ENCODE data around the gene ARHGEF7. TPM values are rescaled to one million over a fixed set of nuclear protein-coding genes. Genes with fewer than 3 reads are reported as not detected.

Gene ARHGEF7
- total RNA-seq, 3 donors from 2014 or later (not counting 1 experiment from before 2014, with no cell fraction given), result 99.9 to 135 (median 105) TPM

GRCh38 chr13:111323950-111324651 lies 209.0 kb downstream of the ARHGEF7 start:
- Mint-ChIP-seq H3K36me3 (no peaks in the 10 kb centered on the region), H3K4me1 (no peaks in the 10 kb centered on the region), H3K27me3 (ENCODE audit: low read depth in 2 of 2) (no peaks in the 10 kb centered on the region), H3K9me3 (no peaks in the 10 kb centered on the region), H3K27ac (no peak overlapping the region), H3K4me3 (no peak overlapping the region)
- Histone ChIP-seq H3K36me3 (ENCODE audit: control insufficient read depth, insufficient read depth, low read length) (no peaks in the 10 kb centered on the region), H3K4me3 (ENCODE audit: low read length) (no peak overlapping the region), H3K4me1 (ENCODE audit: control insufficient read depth, insufficient read depth, low read length) (no peaks in the 10 kb centered on the region), H3K27ac (ENCODE audit: low read length) (no peak overlapping the region), H3K9me3 (ENCODE audit: control insufficient read depth, insufficient read depth, low read length) (no peaks in the 10 kb centered on the region), H3K27me3 (ENCODE audit: control insufficient read depth, insufficient read depth, low read length) (no peaks in the 10 kb centered on the region)
- TF ChIP-seq, protein P1, sequence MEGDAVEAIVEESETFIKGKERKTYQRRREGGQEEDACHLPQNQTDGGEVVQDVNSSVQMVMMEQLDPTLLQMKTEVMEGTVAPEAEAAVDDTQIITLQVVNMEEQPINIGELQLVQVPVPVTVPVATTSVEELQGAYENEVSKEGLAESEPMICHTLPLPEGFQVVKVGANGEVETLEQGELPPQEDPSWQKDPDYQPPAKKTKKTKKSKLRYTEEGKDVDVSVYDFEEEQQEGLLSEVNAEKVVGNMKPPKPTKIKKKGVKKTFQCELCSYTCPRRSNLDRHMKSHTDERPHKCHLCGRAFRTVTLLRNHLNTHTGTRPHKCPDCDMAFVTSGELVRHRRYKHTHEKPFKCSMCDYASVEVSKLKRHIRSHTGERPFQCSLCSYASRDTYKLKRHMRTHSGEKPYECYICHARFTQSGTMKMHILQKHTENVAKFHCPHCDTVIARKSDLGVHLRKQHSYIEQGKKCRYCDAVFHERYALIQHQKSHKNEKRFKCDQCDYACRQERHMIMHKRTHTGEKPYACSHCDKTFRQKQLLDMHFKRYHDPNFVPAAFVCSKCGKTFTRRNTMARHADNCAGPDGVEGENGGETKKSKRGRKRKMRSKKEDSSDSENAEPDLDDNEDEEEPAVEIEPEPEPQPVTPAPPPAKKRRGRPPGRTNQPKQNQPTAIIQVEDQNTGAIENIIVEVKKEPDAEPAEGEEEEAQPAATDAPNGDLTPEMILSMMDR (IDR thresholded peaks at IDR 0.05), result no peak
- no peak for ATAC-seq
- intact Hi-C loops (cut with micrococcal nuclease), result no loop called here
- WGBS (ENCODE audit: insufficient coverage), result 77% methylated on average over 17 of the region's 17 CpGs
- no peak for DNase-seq

- no peak overlapping the region for H3K4me3 Mint-ChIP-seq
- intact Hi-C loops (cut with micrococcal nuclease), result no loop called here
- Histone ChIP-seq H3K27ac (ENCODE audit: low read length) (no peak overlapping the region), H3K9me3 (ENCODE audit: control insufficient read depth, insufficient read depth, low read length) (no peaks in the 10 kb centered on the region), H3K36me3 (ENCODE audit: control insufficient read depth, insufficient read depth, low read length) (no peaks in the 10 kb centered on the region), H3K4me3 (ENCODE audit: low read length) (no peak overlapping the region), H3K4me1 (ENCODE audit: control insufficient read depth, insufficient read depth, low read length) (no peaks in the 10 kb centered on the region), H3K27me3 (ENCODE audit: control insufficient read depth, insufficient read depth, low read length) (no peaks in the 10 kb centered on the region)
- DNase-seq (no peak), ATAC-seq (no peak)
- H3K36me3 Mint-ChIP-seq, result no peaks in the 10 kb centered on the region
- 87% methylated on average over 14 of the region's 14 CpGs for WGBS (ENCODE audit: insufficient coverage)
- no peaks in the 10 kb centered on the region for H3K27me3 Mint-ChIP-seq (ENCODE audit: low read depth in 2 of 2)
- TF ChIP-seq, protein P1 (IDR thresholded peaks at IDR 0.05), result no peak
- no peaks in the 10 kb centered on the region for H3K4me1 Mint-ChIP-seq
- no peak overlapping the region for H3K27ac Mint-ChIP-seq
- no peaks in the 10 kb centered on the region for H3K9me3 Mint-ChIP-seq
Measured at GRCh38 chr13:111324736-111325135, 209.6 kb downstream of the ARHGEF7 start.

DNA sequence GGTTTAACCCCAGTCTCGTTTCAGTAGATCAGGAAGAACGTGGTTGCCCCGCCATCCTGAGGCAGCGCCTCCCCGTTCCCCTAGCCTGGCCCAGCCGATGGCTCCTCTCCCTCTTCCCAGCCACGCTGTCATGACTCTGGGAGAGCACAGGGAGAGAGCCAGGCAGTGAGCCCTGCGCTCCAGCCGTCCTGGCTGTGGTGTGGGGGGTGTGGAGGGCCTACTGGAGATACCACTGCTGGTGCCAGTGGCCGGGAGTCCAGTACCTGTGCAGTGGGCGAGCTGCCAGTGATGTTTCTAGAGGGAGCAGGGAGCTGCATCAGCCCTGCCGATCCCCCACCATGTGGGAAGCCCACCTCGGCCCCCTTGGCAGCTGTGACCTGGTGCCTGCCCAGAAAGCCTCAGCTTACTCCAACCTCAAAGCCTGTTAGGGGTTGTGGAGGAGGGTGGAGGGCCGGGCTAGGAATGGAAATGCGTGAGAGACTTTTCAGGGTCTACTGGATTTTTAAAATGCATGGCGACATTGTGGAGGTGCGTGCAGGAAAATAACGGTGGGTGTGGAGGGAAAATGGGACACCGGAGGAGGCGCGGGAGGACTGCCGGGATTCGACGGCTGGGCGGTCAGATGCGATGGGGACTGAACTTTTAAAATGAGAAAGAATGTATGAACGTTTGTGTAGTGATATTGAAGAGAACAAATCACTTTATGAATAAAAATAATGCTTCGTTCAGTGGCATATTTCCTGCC lies 210.2 kb downstream of the ARHGEF7 start:
- TF ChIP-seq, protein P1 (IDR thresholded peaks at IDR 0.05), result no peak
- Mint-ChIP-seq H3K4me3 (no peak overlapping the region), H3K27me3 (ENCODE audit: low read depth in 2 of 2) (no peaks in the 10 kb centered on the region), H3K36me3 (no peaks in the 10 kb centered on the region), H3K27ac (no peak overlapping the region), H3K9me3 (no peaks in the 10 kb centered on the region), H3K4me1 (no peaks in the 10 kb centered on the region)
- no peaks in the 10 kb centered on the region for H3K4me1 ChIP-seq (ENCODE audit: control insufficient read depth, insufficient read depth, low read length)
- WGBS (ENCODE audit: insufficient coverage), result 88% methylated on average over 28 of the region's 28 CpGs
- no peak overlapping the region for H3K4me3 ChIP-seq (ENCODE audit: low read length)
- H3K9me3 ChIP-seq (ENCODE audit: control insufficient read depth, insufficient read depth, low read length), result no peaks in the 10 kb centered on the region
- ATAC-seq (no peak), DNase-seq (no peak)
- intact Hi-C loops (cut with micrococcal nuclease), result no loop called here
- no peak overlapping the region for H3K27ac ChIP-seq (ENCODE audit: low read length)
- H3K27me3 ChIP-seq (ENCODE audit: control insufficient read depth, insufficient read depth, low read length), result no peaks in the 10 kb centered on the region
- H3K36me3 ChIP-seq (ENCODE audit: control insufficient read depth, insufficient read depth, low read length), result no peaks in the 10 kb centered on the region

Data from natural killer cell (primary cell).